CD8-positive, alpha-beta memory T cell (primary cell): Measurements from ENCODE around the gene PSKH1. TPM values are rescaled to one million over a fixed set of nuclear protein-coding genes. Genes with fewer than 3 reads are reported as not detected.
A peak's percentile ranks its signal among the peaks of the same experiment; 100 is the strongest.

ENCODE experiments used
- CTCF ChIA-PET: fragments of 350-600 bp; sonication (Branson Sonifier 250); formaldehyde crosslinking; loops from one replicate; lab custom pipeline; 2021; ENCODE audit warnings: antibody characterized with exemption; lab: Charles Lee
- POLR2A ChIA-PET: fragments of 350-600 bp; sonication (Branson Sonifier 250); formaldehyde crosslinking; loops from one replicate; lab custom pipeline; 2021; ENCODE audit warnings: antibody characterized with exemption; lab: Charles Lee
- DNase-seq, 5 donors: peaks; one replicate each; pipeline versions ENCODE4 v3.0.0 to v3.0.0-alpha.2; 2020 to 2022; ENCODE audit warnings: mixed read lengths in 1 of 5
- H3K27ac ChIP-seq: one replicate; pipeline ENCODE4 v1.7.0; 2013; ENCODE audit warnings: low read depth, mild to moderate bottlenecking, low read length, moderate library complexity
- H3K27me3 ChIP-seq: 2 replicates; pipeline ENCODE4 v1.7.0; 2013; ENCODE audit warnings: low read length, mild to moderate bottlenecking; ENCODE audit not compliant: insufficient read depth, poor library complexity, severe bottlenecking
- H3K36me3 ChIP-seq: 2 replicates; pipeline ENCODE4 v1.7.0; 2013; ENCODE audit warnings: mild to moderate bottlenecking, low read length, moderate library complexity; ENCODE audit not compliant: insufficient read depth
- H3K4me1 ChIP-seq: 2 replicates; pipeline ENCODE4 v1.7.0; 2013; ENCODE audit warnings: mild to moderate bottlenecking, low read length, moderate library complexity; ENCODE audit not compliant: insufficient read depth
- H3K4me3 ChIP-seq: 2 replicates; pipeline ENCODE4 v1.7.0; 2013; ENCODE audit warnings: mild to moderate bottlenecking, low read length
- H3K9me3 ChIP-seq: 2 replicates; pipeline ENCODE4 v1.7.0; 2013; ENCODE audit warnings: mild to moderate bottlenecking, low read length
- H3K27ac Mint-ChIP-seq, 8 donors: one replicate each; pipeline ENCODE4 v1.8.0; 2020 to 2021; ENCODE audit warnings: mixed read lengths in 8 of 8, mild to moderate bottlenecking in 6 of 8, inconsistent platforms in 3 of 8, moderate library complexity in 3 of 8
- H3K27me3 Mint-ChIP-seq, 2 donors: one replicate each; pipeline ENCODE4 v1.8.0; 2020 to 2021; ENCODE audit warnings: mixed read lengths in 2 of 2, mild to moderate bottlenecking in 1 of 2, moderate library complexity in 1 of 2
- H3K36me3 Mint-ChIP-seq, 3 donors: one replicate each; pipeline ENCODE4 v1.8.0; 2020 to 2021; ENCODE audit warnings: mixed read lengths in 3 of 3, inconsistent platforms in 1 of 3, mild to moderate bottlenecking in 1 of 3
- H3K4me1 Mint-ChIP-seq, 3 donors: one replicate each; pipeline ENCODE4 v1.8.0; 2020 to 2021; ENCODE audit warnings: mixed read lengths in 3 of 3, inconsistent platforms in 1 of 3, mild to moderate bottlenecking in 1 of 3
- H3K4me3 Mint-ChIP-seq, 7 donors: one replicate each; pipeline ENCODE4 v1.8.0; 2020 to 2021; ENCODE audit warnings: mixed read lengths in 7 of 7, mild to moderate bottlenecking in 6 of 7, moderate library complexity in 4 of 7, inconsistent platforms in 2 of 7
- H3K9me3 Mint-ChIP-seq, 5 donors: one replicate each; pipeline ENCODE4 v1.8.0; 2020 to 2022; ENCODE audit warnings: mixed read lengths in 5 of 5, mild to moderate bottlenecking in 3 of 5, moderate library complexity in 2 of 5, inconsistent platforms in 1 of 5
- polyA plus RNA-seq: library from polyadenylated mRNA; unstranded; fragments of 300-500 nt; fragmentation: Illumina TruSeq; gene quantifications from one replicate; pipeline ENCODE4 v1.2.3, GENCODE V29; 2021
- total RNA-seq, 2 experiments: library from RNA; stranded (reverse); gene quantifications; one replicate each; pipeline ENCODE4 v1.2.3, GENCODE V29; 2021

Gene PSKH1
- total and polyA plus RNA-seq, 3 experiments from 2014 or later = 13.6 to 27.0 (median 14.5) TPM

GRCh38 chr16:67847064-67847861 is 45.8 kb upstream of the PSKH1 start, which contains the start of gene CENPT:
Gene CENPT (minus strand): TSS chr16:67847693. CDS start chr16:67833859, 13,834 bp downstream.
- Histone ChIP-seq H3K27me3 (no peaks in the 10 kb centered on the region), H3K4me3 (peak within 1 kb of the TSS; percentile 92), H3K4me1 (peaks cover 52% of the 10 kb centered on the region), H3K36me3 (no peaks in the 10 kb centered on the region), H3K9me3 (no peaks in the 10 kb centered on the region), H3K27ac (peak within 1 kb of the TSS; percentile 82)
- ChIA-PET POLR2A (interaction anchor here (0.7 to 1.2 kb wide), 2 partner anchors 88 to 233 kb away, joined by 3 to 7 read pairs; no protein-coding TSS in a partner anchor), CTCF (interaction anchor here (0.9 to 3.2 kb wide), 3 partner anchors 31 to 40 kb away, joined by 3 to 23 read pairs (median 4); partner anchors contain the start of gene TSNAXIP1)
- H3K9me3 Mint-ChIP-seq = peaks cover 0 to 2% (median 0%) of the 10 kb centered on the region in 5 donors
- no peaks in the 10 kb centered on the region for H3K27me3 Mint-ChIP-seq
- H3K27ac Mint-ChIP-seq = peak within 1 kb of the TSS; percentile 57 to 99 (median 88)
- H3K4me3 Mint-ChIP-seq = peak within 1 kb of the TSS; percentile 87 to 98 (median 87)
- no peak for DNase-seq
- H3K36me3 Mint-ChIP-seq = peaks cover 0 to 23% (median 0%) of the 10 kb centered on the region in 3 donors
- peaks cover 38 to 59% (median 50%) of the 10 kb centered on the region in 3 donors for H3K4me1 Mint-ChIP-seq

DNA sequence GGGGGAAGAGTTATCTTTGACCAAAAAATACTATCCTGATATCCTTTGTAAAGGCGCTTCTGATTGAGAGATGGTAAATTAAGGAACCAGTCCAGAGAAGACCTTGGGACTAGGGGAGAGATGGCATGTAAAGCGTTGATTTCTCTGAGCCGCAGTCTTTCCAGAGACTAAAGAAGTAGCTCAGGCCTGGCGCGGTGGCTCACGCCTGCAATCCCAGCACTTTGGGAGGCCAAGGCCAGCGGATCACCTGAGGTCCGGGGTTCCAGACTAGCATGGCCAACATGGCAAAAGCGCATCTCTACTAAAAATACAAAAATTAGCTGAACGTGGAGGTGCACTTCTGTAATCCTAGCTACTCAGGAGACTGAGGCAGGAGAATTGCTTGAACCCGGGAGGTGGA is 44.9 kb upstream of the PSKH1 start:
- Histone ChIP-seq H3K4me3 (peak overlapping the region; percentile 92), H3K4me1 (peaks cover 50% of the 10 kb centered on the region), H3K36me3 (no peaks in the 10 kb centered on the region), H3K9me3 (no peaks in the 10 kb centered on the region), H3K27ac (peak overlapping the region; percentile 82), H3K27me3 (no peaks in the 10 kb centered on the region)
- peaks cover 0 to 15% (median 0%) of the 10 kb centered on the region in 3 donors for H3K36me3 Mint-ChIP-seq
- H3K27ac Mint-ChIP-seq = peak overlapping the region in 3 of 8 donors; percentile 73 to 91 (median 79)
- no peaks in the 10 kb centered on the region for H3K27me3 Mint-ChIP-seq
- peak overlapping the region; percentile 72 to 98 (median 86) for H3K4me3 Mint-ChIP-seq
- H3K4me1 Mint-ChIP-seq = peaks cover 36 to 57% (median 44%) of the 10 kb centered on the region in 3 donors
- POLR2A ChIA-PET = interaction anchor here (0.7 kb wide), 1 partner anchor 232 kb away, joined by 3 read pairs; no protein-coding TSS in a partner anchor
- peaks cover 0 to 2% (median 0%) of the 10 kb centered on the region in 5 donors for H3K9me3 Mint-ChIP-seq
- CTCF ChIA-PET = interaction anchor here (0.7 to 1.3 kb wide), 3 partner anchors 34 to 41 kb away, joined by 3 to 4 read pairs (median 3); partner anchors contain the start of genes NRN1L and TSNAXIP1
- no peak for DNase-seq

GRCh38 chr16:67853670-67854069 is 39.4 kb upstream of the PSKH1 start:
- Histone ChIP-seq H3K9me3 (no peaks in the 10 kb centered on the region), H3K27me3 (no peaks in the 10 kb centered on the region), H3K4me1 (peaks cover 21% of the 10 kb centered on the region), H3K27ac (no peak overlapping the region), H3K36me3 (no peaks in the 10 kb centered on the region), H3K4me3 (no peak overlapping the region)
- Mint-ChIP-seq H3K9me3 (peaks cover 0 to 2% (median 0%) of the 10 kb centered on the region in 5 donors), H3K27me3 (no peaks in the 10 kb centered on the region), H3K4me1 (peaks cover 28 to 54% (median 33%) of the 10 kb centered on the region in 3 donors), H3K4me3 (no peak overlapping the region), H3K27ac (no peak overlapping the region), H3K36me3 (peaks cover 0 to 11% (median 2%) of the 10 kb centered on the region in 3 donors)
- POLR2A ChIA-PET = no interaction called here
- CTCF ChIA-PET = no interaction called here
- DNase-seq = no peak

- ChIA-PET CTCF (no interaction called here), POLR2A (interaction anchor here (0.7 kb wide), 1 partner anchor 10 kb away, joined by 4 read pairs; no protein-coding TSS in a partner anchor)
- Mint-ChIP-seq H3K27ac (peak overlapping the region in 2 of 8 donors; percentile 23 to 62), H3K9me3 (no peaks in the 10 kb centered on the region), H3K4me3 (no peak overlapping the region), H3K4me1 (peaks cover 25 to 53% (median 31%) of the 10 kb centered on the region in 3 donors), H3K36me3 (peaks cover 0 to 15% (median 2%) of the 10 kb centered on the region in 3 donors), H3K27me3 (no peaks in the 10 kb centered on the region)
- Histone ChIP-seq H3K4me3 (no peak overlapping the region), H3K36me3 (no peaks in the 10 kb centered on the region), H3K9me3 (no peaks in the 10 kb centered on the region), H3K27ac (no peak overlapping the region), H3K27me3 (no peaks in the 10 kb centered on the region), H3K4me1 (peaks cover 18% of the 10 kb centered on the region)
- no peak for DNase-seq
These were observed 37.3 kb upstream of the PSKH1 start for GRCh38 chr16:67855789-67856188.

DNA sequence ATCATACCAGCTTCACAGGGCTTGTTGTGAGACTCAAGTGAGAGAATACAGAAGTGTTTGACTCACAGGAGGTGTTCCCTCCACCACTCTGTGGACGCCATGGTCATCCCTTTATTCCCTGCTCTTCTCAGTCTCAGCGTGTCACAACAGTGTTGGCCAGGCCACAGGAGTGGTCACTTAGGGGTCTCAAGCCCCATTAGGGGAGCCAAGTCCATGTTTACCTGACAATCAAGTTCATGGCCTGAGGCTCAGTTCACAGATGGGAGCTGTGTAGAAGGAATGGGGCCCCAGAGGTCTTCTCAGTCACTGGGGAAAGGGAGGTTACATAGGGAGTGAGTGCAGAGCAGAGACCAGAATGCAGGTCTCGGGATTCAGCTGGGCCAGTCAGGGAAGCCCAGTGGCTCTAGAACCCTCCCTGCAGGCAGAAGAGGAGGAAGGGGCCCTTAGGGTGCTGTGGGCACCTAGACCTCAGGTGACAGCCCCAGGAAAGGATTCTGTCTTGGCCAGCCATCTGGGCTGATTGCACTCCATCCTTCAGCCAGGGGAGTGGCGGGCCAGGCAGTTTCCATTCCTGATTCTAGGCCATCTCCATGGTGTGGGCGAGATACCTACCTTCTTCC is 36.0 kb upstream of the PSKH1 start:
- H3K27me3 ChIP-seq = no peaks in the 10 kb centered on the region
- H3K36me3 Mint-ChIP-seq = peaks cover 0 to 22% (median 2%) of the 10 kb centered on the region in 3 donors
- H3K27ac ChIP-seq = peak overlapping the region; percentile 61
- no peaks in the 10 kb centered on the region for H3K9me3 Mint-ChIP-seq
- H3K4me3 Mint-ChIP-seq = peak overlapping the region in 1 of 7 donors; percentile 15
- peak overlapping the region in 7 of 8 donors; percentile 15 to 93 (median 77) for H3K27ac Mint-ChIP-seq
- H3K4me1 Mint-ChIP-seq = peaks cover 28 to 51% (median 38%) of the 10 kb centered on the region in 3 donors
- POLR2A ChIA-PET = no interaction called here
- peaks cover 18% of the 10 kb centered on the region for H3K4me1 ChIP-seq
- H3K9me3 ChIP-seq = no peaks in the 10 kb centered on the region
- no peaks in the 10 kb centered on the region for H3K27me3 Mint-ChIP-seq
- H3K36me3 ChIP-seq = no peaks in the 10 kb centered on the region
- CTCF ChIA-PET = interaction anchor here (0.9 to 1.6 kb wide), 2 partner anchors 27 to 29 kb away, joined by 3 to 5 read pairs; no protein-coding TSS in a partner anchor
- no peak for DNase-seq
- H3K4me3 ChIP-seq = no peak overlapping the region

GRCh38 chr16:67857547-67858233 is 35.4 kb upstream of the PSKH1 start:
- Histone ChIP-seq H3K27ac (peak overlapping the region; percentile 61), H3K36me3 (no peaks in the 10 kb centered on the region), H3K4me3 (no peak overlapping the region), H3K9me3 (no peaks in the 10 kb centered on the region), H3K4me1 (peaks cover 18% of the 10 kb centered on the region), H3K27me3 (no peaks in the 10 kb centered on the region)
- H3K27ac Mint-ChIP-seq = peak overlapping the region; percentile 15 to 95 (median 88)
- H3K4me1 Mint-ChIP-seq = peaks cover 28 to 51% (median 38%) of the 10 kb centered on the region in 3 donors
- H3K36me3 Mint-ChIP-seq = peaks cover 0 to 22% (median 2%) of the 10 kb centered on the region in 3 donors
- peak overlapping the region in 3 of 7 donors; percentile 24 to 48 (median 44) for H3K4me3 Mint-ChIP-seq
- H3K27me3 Mint-ChIP-seq = no peaks in the 10 kb centered on the region
- peak in 3 of 5 donors; percentile 29 to 61 (median 35) for DNase-seq
- CTCF ChIA-PET = interaction anchor here (0.9 to 1.6 kb wide), 2 partner anchors 26 to 29 kb away, joined by 3 to 5 read pairs; no protein-coding TSS in a partner anchor
- POLR2A ChIA-PET = no interaction called here
- no peaks in the 10 kb centered on the region for H3K9me3 Mint-ChIP-seq

GRCh38 chr16:67858500-67858899 is 34.6 kb upstream of the PSKH1 start:
- Histone ChIP-seq H3K4me1 (peaks cover 18% of the 10 kb centered on the region), H3K9me3 (no peaks in the 10 kb centered on the region), H3K4me3 (no peak overlapping the region), H3K36me3 (no peaks in the 10 kb centered on the region), H3K27me3 (no peaks in the 10 kb centered on the region), H3K27ac (peak overlapping the region; percentile 61)
- Mint-ChIP-seq H3K4me3 (peak overlapping the region in 1 of 7 donors; percentile 24), H3K27ac (peak overlapping the region; percentile 15 to 95 (median 90)), H3K4me1 (peaks cover 28 to 51% (median 38%) of the 10 kb centered on the region in 3 donors), H3K27me3 (no peaks in the 10 kb centered on the region), H3K9me3 (no peaks in the 10 kb centered on the region), H3K36me3 (peaks cover 0 to 23% (median 2%) of the 10 kb centered on the region in 3 donors)
- ChIA-PET POLR2A (no interaction called here), CTCF (interaction anchor here (0.6 kb wide), 1 partner anchor 25 kb away, joined by 3 read pairs; no protein-coding TSS in a partner anchor)
- no peak for DNase-seq
